Transverse colon (tissue), 4 donors: Measurements from ENCODE around the gene ABLIM2. TPM values are rescaled to one million over a fixed set of nuclear protein-coding genes. Genes with fewer than 3 reads are reported as not detected.

Experiments used
- DNase-seq: peaks from one replicate; pipeline ENCODE4 v3.0.0-alpha.2; 2019
- H3K27ac ChIP-seq, 4 donors: fragments of 200-600 bp; sonication (generic); 2 replicates each; pipeline ENCODE4 v1.5.1; 2016 to 2018; ENCODE audit warnings: inconsistent platforms in 4 of 4
- H3K27me3 ChIP-seq: fragments of 200-600 bp; sonication (generic); 2 replicates; pipeline ENCODE4 v1.5.1; 2017; ENCODE audit warnings: inconsistent platforms
- H3K36me3 ChIP-seq, 4 donors: fragments of 200-600 bp; sonication (generic); 2 replicates each; pipeline ENCODE4 v1.5.1; 2017 to 2019; ENCODE audit warnings: inconsistent platforms in 4 of 4
- H3K4me1 ChIP-seq, 4 donors: fragments of 200-600 bp; sonication (generic); 2 replicates each; pipeline ENCODE4 v1.5.1; 2017 to 2020; ENCODE audit warnings: inconsistent platforms in 4 of 4
- H3K4me3 ChIP-seq, 4 donors: fragments of 200-600 bp; sonication (generic); 1 replicate in 1 of 4; 2 replicates in 3 of 4; pipeline versions ENCODE4 v1.5.1 to v1.6.1; 2017 to 2019; ENCODE audit warnings: inconsistent platforms in 4 of 4
- H3K9me3 ChIP-seq, 2 donors: fragments of 200-600 bp; sonication (generic); 2 replicates each; pipeline ENCODE4 v1.5.1; 2017 to 2019; ENCODE audit warnings: inconsistent platforms in 2 of 2
- EP300 ChIP-seq: sonication (generic); formaldehyde crosslinking; IDR thresholded peaks from one replicate; pipeline ENCODE4 v1.6.1; 2017; ENCODE audit warnings: antibody characterized with exemption, low read depth
- POLR2A ChIP-seq: fragments of 450-650 bp; IDR thresholded peaks from one replicate; pipeline ENCODE4 v1.6.1; 2016; ENCODE audit warnings: antibody characterized with exemption, mild to moderate bottlenecking, moderate library complexity
- POLR2AphosphoS5 ChIP-seq, 3 donors: sonication (generic); formaldehyde crosslinking; IDR thresholded peaks; one replicate each; pipeline ENCODE4 v1.6.1; 2016; ENCODE audit warnings: antibody characterized with exemption in 3 of 3
- WGBS, 2 donors: methylation state at CpG; one replicate each; pipeline ENCODE4 v1.1.5; 2018; ENCODE audit warnings: low coverage in 1 of 2; 5-methylcytosine and 5-hydroxymethylcytosine counted together
- in situ Hi-C, 4 donors: fragments of 200-750 bp; cut with MboI; loops; one replicate each; pipeline versions ENCODE4 v1.15.0 to v1.15.1; 2017; ENCODE audit warnings: low sequenced_read_pairs in 3 of 4, low pct_ligation_motif_present in 1 of 4, low pct_unique_long_range_greater_than_20kb in 1 of 4
- intact Hi-C: fragments of 100-400 bp; cut with DNase I; formaldehyde crosslinking; loops from one replicate; pipeline ENCODE4 v1.15.1; 2023; ENCODE audit warnings: low total_unique reads
- total RNA-seq, 4 donors: library from RNA; depleted of rRNA; stranded (reverse); fragments of >200 nt; gene quantifications; one replicate each; pipeline ENCODE4 v1.1.0, GENCODE V29; 2016
- TF ChIP-seq, protein P1 (sequence below), 5 experiments: fragments of 200-600 bp in 3 of 5; fragments of 450-650 bp in 2 of 5; sonication (generic) in 3 of 5; IDR thresholded peaks; 1 replicate in 2 of 5; 2 replicates in 3 of 5; pipeline ENCODE4 v1.5.1; 2016 to 2017; ENCODE audit warnings: antibody characterized with exemption in 5 of 5, inconsistent platforms in 3 of 5, mild to moderate bottlenecking in 2 of 5, moderate library complexity in 1 of 5

Gene ABLIM2
- total RNA-seq, 4 donors from 2014 or later: 3.2 to 58.4 (median 14.2) TPM

DNA sequence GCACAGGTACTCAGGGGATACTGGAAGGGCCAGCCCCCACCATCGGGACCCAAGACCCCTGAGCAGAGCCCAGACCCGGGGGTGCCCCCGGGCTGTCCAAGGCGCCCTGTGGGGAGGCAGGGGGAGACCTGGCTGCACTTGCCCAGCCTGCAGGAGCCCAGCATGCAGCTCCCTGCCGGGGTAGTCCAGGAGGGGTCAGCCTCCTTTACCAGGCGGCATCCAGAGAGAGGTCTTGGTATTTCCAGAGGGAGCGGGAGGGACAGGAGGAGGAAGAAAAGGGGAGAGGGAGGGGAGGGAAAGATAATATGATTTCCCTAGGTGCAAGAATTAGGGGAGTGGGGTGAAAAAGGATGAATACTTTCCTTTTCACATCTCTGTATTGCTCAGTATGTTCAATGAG lies 97.5 kb downstream of the ABLIM2 start:
- TF ChIP-seq, protein P1, sequence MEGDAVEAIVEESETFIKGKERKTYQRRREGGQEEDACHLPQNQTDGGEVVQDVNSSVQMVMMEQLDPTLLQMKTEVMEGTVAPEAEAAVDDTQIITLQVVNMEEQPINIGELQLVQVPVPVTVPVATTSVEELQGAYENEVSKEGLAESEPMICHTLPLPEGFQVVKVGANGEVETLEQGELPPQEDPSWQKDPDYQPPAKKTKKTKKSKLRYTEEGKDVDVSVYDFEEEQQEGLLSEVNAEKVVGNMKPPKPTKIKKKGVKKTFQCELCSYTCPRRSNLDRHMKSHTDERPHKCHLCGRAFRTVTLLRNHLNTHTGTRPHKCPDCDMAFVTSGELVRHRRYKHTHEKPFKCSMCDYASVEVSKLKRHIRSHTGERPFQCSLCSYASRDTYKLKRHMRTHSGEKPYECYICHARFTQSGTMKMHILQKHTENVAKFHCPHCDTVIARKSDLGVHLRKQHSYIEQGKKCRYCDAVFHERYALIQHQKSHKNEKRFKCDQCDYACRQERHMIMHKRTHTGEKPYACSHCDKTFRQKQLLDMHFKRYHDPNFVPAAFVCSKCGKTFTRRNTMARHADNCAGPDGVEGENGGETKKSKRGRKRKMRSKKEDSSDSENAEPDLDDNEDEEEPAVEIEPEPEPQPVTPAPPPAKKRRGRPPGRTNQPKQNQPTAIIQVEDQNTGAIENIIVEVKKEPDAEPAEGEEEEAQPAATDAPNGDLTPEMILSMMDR (IDR thresholded peaks at IDR 0.05): no peak
- TF ChIP-seq POLR2A (no peak), POLR2AphosphoS5 (IDR thresholded peaks at IDR 0.05) (no peak), EP300 (no peak)
- no peaks in the 10 kb centered on the region for H3K4me1 ChIP-seq
- in situ Hi-C loops (no loop called here), intact Hi-C loops (no loop called here)
- no peaks in the 10 kb centered on the region for H3K27me3 ChIP-seq
- no peak for DNase-seq
- WGBS, 2 donors: 90% methylated on average over 3 of the region's 7 CpGs; no CpG with 5 or more reads in 1 of the 2 donors
- no peak overlapping the region for H3K27ac ChIP-seq
- peaks cover 16 to 19% of the 10 kb centered on the region in 2 donors for H3K9me3 ChIP-seq
- no peaks in the 10 kb centered on the region for H3K36me3 ChIP-seq
- no peak overlapping the region for H3K4me3 ChIP-seq

DNA sequence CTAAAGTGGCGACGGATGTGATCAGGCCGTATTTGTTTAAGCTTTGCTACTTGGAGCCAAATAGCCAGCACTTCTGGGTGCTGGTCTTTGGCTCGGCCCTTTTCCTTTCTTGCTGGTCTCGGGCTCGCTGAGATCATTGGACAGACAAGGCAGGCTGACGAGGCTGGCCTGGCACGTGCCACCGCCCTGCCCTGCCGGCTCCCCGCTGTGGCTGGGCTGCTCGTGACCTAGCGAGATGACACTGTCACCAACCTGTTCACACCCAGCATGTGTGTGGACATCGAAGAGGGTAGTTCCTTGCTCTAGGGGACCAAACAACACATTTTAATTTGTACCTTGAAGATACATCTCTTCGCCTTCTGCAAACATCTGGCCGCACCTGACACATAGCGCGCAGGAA lies 98.0 kb downstream of the ABLIM2 start:
- DNase-seq: no peak
- Histone ChIP-seq H3K27me3 (no peaks in the 10 kb centered on the region), H3K9me3 (peaks cover 16 to 19% of the 10 kb centered on the region in 2 donors), H3K4me3 (no peak overlapping the region), H3K27ac (no peak overlapping the region), H3K4me1 (no peaks in the 10 kb centered on the region), H3K36me3 (no peaks in the 10 kb centered on the region)
- in situ Hi-C loops: no loop called here
- TF ChIP-seq POLR2A (no peak), EP300 (no peak), POLR2AphosphoS5 (IDR thresholded peaks at IDR 0.05) (no peak)
- TF ChIP-seq, protein P1 (IDR thresholded peaks at IDR 0.05): no peak
- WGBS, 2 donors: 85% methylated on average over 18 of the region's 18 CpGs; no CpG with 5 or more reads in 1 of the 2 donors
- intact Hi-C loops: no loop called here

DNA sequence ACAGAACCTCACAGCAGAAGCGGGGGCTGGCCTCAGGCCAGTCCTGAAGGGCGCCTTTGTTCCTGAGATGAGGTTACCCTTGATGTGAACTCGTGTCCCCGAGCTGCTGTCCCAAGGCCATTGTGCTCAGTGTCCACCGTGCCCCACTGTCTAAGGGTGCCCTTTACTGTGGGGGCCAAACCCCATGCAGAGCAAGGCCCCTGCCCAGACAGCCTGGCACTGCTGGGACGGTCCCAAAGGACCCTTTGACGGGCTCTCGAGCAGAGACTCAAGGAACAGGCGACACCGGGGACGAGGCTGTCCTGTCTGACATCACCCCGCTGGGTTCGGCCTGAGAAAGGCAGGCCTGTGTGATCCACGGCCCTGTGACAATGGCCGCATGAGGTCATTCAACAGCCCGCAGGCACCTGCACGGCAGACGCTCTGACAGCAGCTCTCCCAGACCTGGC lies 100.6 kb downstream of the ABLIM2 start:
- Histone ChIP-seq H3K4me3 (no peak overlapping the region), H3K27me3 (no peaks in the 10 kb centered on the region), H3K27ac (no peak overlapping the region), H3K4me1 (no peaks in the 10 kb centered on the region), H3K9me3 (no peaks in the 10 kb centered on the region), H3K36me3 (no peaks in the 10 kb centered on the region)
- TF ChIP-seq POLR2A: no peak
- TF ChIP-seq EP300: no peak
- intact Hi-C loops (no loop called here), in situ Hi-C loops (no loop called here)
- WGBS, 2 donors: 89% methylated on average over 13 of the region's 18 CpGs; no CpG with 5 or more reads in 1 of the 2 donors
- DNase-seq: no peak

DNA sequence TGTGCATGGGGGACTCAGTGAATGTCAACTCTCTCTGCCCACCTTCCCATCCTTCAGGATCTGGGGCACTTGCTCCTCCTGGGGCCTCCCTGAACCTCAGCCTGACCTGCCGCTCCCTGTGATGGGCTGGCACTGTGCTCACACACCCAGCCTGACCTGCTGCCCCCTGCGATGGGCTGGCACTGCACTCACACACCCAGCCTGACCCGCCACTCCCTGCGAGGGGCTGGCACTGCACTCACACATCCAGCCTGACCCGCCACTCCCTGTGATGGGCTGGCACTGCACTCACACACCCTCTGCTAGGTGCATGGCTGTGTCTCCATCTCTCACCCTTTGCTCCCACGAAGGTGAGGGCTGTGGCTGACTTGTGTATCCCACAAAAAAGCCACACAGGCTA lies 103.4 kb downstream of the ABLIM2 start:
- Histone ChIP-seq H3K4me1 (peaks cover 4 to 10% (median 9%) of the 10 kb centered on the region in 4 donors), H3K27me3 (no peaks in the 10 kb centered on the region), H3K27ac (no peak overlapping the region), H3K9me3 (no peaks in the 10 kb centered on the region), H3K36me3 (no peaks in the 10 kb centered on the region), H3K4me3 (no peak overlapping the region)
- DNase-seq: no peak
- 82% methylated on average over 6 of the region's 6 CpGs; no CpG with 5 or more reads in 1 of the 2 donors for WGBS, 2 donors
- TF ChIP-seq POLR2A: no peak
- TF ChIP-seq EP300: no peak
- TF ChIP-seq, protein P1 (IDR thresholded peaks at IDR 0.05): no peak
- TF ChIP-seq POLR2AphosphoS5 (IDR thresholded peaks at IDR 0.05): no peak
- in situ Hi-C loops (no loop called here), intact Hi-C loops (no loop called here)
